ENCODE data around the gene EPHB3.

- TF ChIP-seq CTCF (IDR thresholded peaks at IDR 0.05), result no peak
- no peak for TF ChIP-seq POLR2A (IDR thresholded peaks at IDR 0.05)
Observed at GRCh38 chr3:184590795-184591194, 29.2 kb downstream of the EPHB3 start.
